NCI-H82 (cell line): Measurements from ENCODE around the gene C19orf47.
A peak's percentile ranks its signal among the peaks of the same experiment; 100 is the strongest.

Experiments
- DNase-seq: peaks from one replicate; lab custom pipeline; 2025; lab: John Stamatoyannopoulos, UW

C19orf47 gene

GRCh38 chr19:40320558-40320935, 27.6 kb downstream of the C19orf47 start:
- DNase-seq: no peak

GRCh38 chr19:40317338-40317737, 30.9 kb downstream of the C19orf47 start:
- DNase-seq: no peak

GRCh38 chr19:40315812-40316470, 32.3 kb downstream of the C19orf47 start:
- DNase-seq: no peak

- no peak for DNase-seq
These were observed 33.5 kb downstream of the C19orf47 start for GRCh38 chr19:40314656-40315055.

GRCh38 chr19:40313229-40313983, 34.8 kb downstream of the C19orf47 start:
- DNase-seq: no peak

GRCh38 chr19:40312533-40312932, 35.7 kb downstream of the C19orf47 start:
- DNase-seq: no peak

GRCh38 chr19:40309666-40310065, 38.5 kb downstream of the C19orf47 start:
- DNase-seq: no peak

- peak; percentile 91 for DNase-seq
These were observed 42.8 kb downstream of the C19orf47 start for GRCh38 chr19:40305403-40305802.

- DNase-seq: peak; percentile 68
These were observed 43.9 kb downstream of the C19orf47 start for GRCh38 chr19:40304306-40304705.

GRCh38 chr19:40303765-40304164, 44.4 kb downstream of the C19orf47 start:
- no peak for DNase-seq

GRCh38 chr19:40302224-40303011, 45.8 kb downstream of the C19orf47 start:
- DNase-seq: no peak

- DNase-seq: no peak
These were observed 47.5 kb downstream of the C19orf47 start for GRCh38 chr19:40300668-40301067.

GRCh38 chr19:40298026-40298425, 50.2 kb downstream of the C19orf47 start:
- DNase-seq: no peak

GRCh38 chr19:40294560-40294959, 53.6 kb downstream of the C19orf47 start:
- DNase-seq: no peak

GRCh38 chr19:40286971-40287421, 61.2 kb downstream of the C19orf47 start:
- peak; percentile 33 for DNase-seq

GRCh38 chr19:40286235-40286970, 61.8 kb downstream of the C19orf47 start:
- peak; percentile 64 for DNase-seq

GRCh38 chr19:40285353-40286234, 62.6 kb downstream of the C19orf47 start:
- DNase-seq: peak; percentile 100

GRCh38 chr19:40284501-40285352, 63.5 kb downstream of the C19orf47 start, which contains the start of gene AKT2:
AKT2 (minus strand) TSS chr19:40285345; CDS start chr19:40265267, 20,078 bp downstream.
- DNase-seq: peak; percentile 90

GRCh38 chr19:40284251-40284500, 64.0 kb downstream of the C19orf47 start:
- no peak for DNase-seq
